Spleen (tissue), 11 donors: ENCODE measurements around the gene IMPG2. TPM values are rescaled to one million over a fixed set of nuclear protein-coding genes. Genes with fewer than 3 reads are reported as not detected.

Source experiments
- DNase-seq: peaks from one replicate; pipeline ENCODE4 v3.0.0-alpha.2; 2020
- H3K27ac ChIP-seq, 8 donors: fragments of 200-600 bp; sonication (generic) in 7 of 8; 1 replicate in 4 of 8; 2 replicates in 4 of 8; pipeline versions ENCODE4 v1.5.0 to v1.8.0; 2016 to 2021; ENCODE audit warnings: inconsistent platforms in 4 of 8, mild to moderate bottlenecking in 4 of 8, moderate library complexity in 1 of 8
- H3K27me3 ChIP-seq, 7 donors: fragments of 200-600 bp; sonication (generic) in 6 of 7; replicated peaks in 1 of 7; 1 replicate in 4 of 7; 2 replicates in 3 of 7; pipeline versions ENCODE4 v1.5.0 to v1.8.0; 2016 to 2021; ENCODE audit warnings: inconsistent platforms in 3 of 7, mild to moderate bottlenecking in 1 of 7
- H3K36me3 ChIP-seq, 6 donors: fragments of 200-600 bp; sonication (generic) in 5 of 6; 1 replicate in 4 of 6; 2 replicates in 2 of 6; pipeline versions ENCODE4 v1.5.0 to v1.8.0; 2016 to 2021; ENCODE audit warnings: inconsistent platforms in 2 of 6
- H3K4me1 ChIP-seq, 6 donors: fragments of 200-600 bp; sonication (generic) in 5 of 6; 1 replicate in 3 of 6; 2 replicates in 3 of 6; pipeline versions ENCODE4 v1.5.0 to v1.8.0; 2016 to 2021; ENCODE audit warnings: inconsistent platforms in 3 of 6
- H3K4me3 ChIP-seq, 8 donors: fragments of 200-600 bp; sonication (generic) in 7 of 8; 1 replicate in 4 of 8; 2 replicates in 4 of 8; pipeline versions ENCODE4 v1.5.0 to v1.8.0; 2016 to 2021; ENCODE audit warnings: inconsistent platforms in 4 of 8, mild to moderate bottlenecking in 4 of 8, moderate library complexity in 2 of 8
- H3K9me3 ChIP-seq, 8 donors: fragments of 200-600 bp; sonication (generic) in 7 of 8; 1 replicate in 4 of 8; 2 replicates in 4 of 8; pipeline versions ENCODE4 v1.5.0 to v1.8.0; 2016 to 2021; ENCODE audit warnings: inconsistent platforms in 4 of 8
- POLR2A ChIP-seq, 3 donors: fragments of 450-650 bp; IDR thresholded peaks; one replicate each; pipeline ENCODE4 v1.5.1; 2017; ENCODE audit warnings: antibody characterized with exemption in 3 of 3, mild to moderate bottlenecking in 1 of 3
- POLR2AphosphoS5 ChIP-seq, 3 donors: sonication (generic); formaldehyde crosslinking; IDR thresholded peaks; one replicate each; pipeline ENCODE4 v1.5.1; 2017; ENCODE audit warnings: antibody characterized with exemption in 3 of 3
- WGBS, 5 donors: extraction: QIAGEN DNeasy Blood & Tissue Kit in 3 of 5; methylation state at CpG; one replicate each; pipeline versions ENCODE4 v1.1.5 to v1.1.7; 2013 to 2018; 5-methylcytosine and 5-hydroxymethylcytosine counted together
- intact Hi-C: fragments of 100-400 bp; cut with DNase I; formaldehyde crosslinking; loops from one replicate; pipeline ENCODE4 v1.15.0; 2023; ENCODE audit warnings: low total_unique reads
- polyA plus RNA-seq, 3 donors: library from polyadenylated mRNA; stranded (reverse); fragments of 200-250 nt; gene quantifications; one replicate each; pipeline ENCODE4 v1.2.1, GENCODE V29; 2013
- total RNA-seq, 7 donors: library from RNA; depleted of rRNA in 3 of 7; stranded (reverse); fragments of >200 nt in 3 of 7; fragmentation: NEBNext Ultra II Directional in 4 of 7; extraction: Animal tissue kit (Norgen Biotek cat#: 25700) in 4 of 7; gene quantifications; one replicate each; pipeline versions ENCODE4 v1.1.0 to v1.2.1, GENCODE V29; 2016 to 2021
- TF ChIP-seq, protein P1 (sequence below), 11 experiments: fragments of 200-600 bp in 7 of 11; fragments of 450-650 bp in 4 of 11; sonication (generic) in 4 of 11; IDR thresholded peaks in 8 of 11; conservative IDR thresholded peaks in 3 of 11; 1 replicate in 7 of 11; 2 replicates in 4 of 11; pipeline versions ENCODE4 v1.4.0 to v1.8.0; 2016 to 2021; ENCODE audit warnings: antibody characterized with exemption in 11 of 11, inconsistent platforms in 4 of 11, mild to moderate bottlenecking in 1 of 11
- donor health status: healthy with polysubstance abuse.
- donor health status: DM: no; HTN: no; CAD: no; lungs with moderate emphysema.
- donor health status: DM: no; HTN: no; CAD: no.
- donor health status: Bipolar disorder and iron deficiency.
- donor health status: healthy.
- donor health status: DM: no; HTN: no; CAD: no.
- donor health status: DM: yes; HTN: yes; CAD: no.

The IMPG2 gene
- total and polyA plus RNA-seq, 10 donors = 0.06 to 1.2 (median 0.52) TPM

DNA sequence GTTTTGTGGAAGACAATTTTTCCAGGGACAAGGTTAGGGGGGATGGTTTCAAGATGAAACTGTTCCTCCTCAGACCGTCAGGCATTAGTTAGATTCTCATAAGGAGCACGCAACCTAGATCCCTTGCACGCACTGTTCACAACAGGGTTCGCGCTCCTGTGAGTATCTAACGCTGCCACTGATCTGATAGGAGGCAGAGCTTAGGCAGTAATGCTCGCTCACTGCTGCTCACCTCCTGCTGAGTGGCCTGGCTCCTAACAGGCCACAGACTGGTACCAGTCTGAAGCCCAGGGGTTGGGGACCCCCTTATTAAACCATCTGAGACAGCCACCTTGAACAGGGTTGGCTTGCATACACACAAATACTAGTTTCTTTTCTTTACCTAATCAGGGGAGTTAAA, 13.5 kb upstream of the IMPG2 start:
- H3K36me3 ChIP-seq = peaks cover 0 to 97% (median 17%) of the 10 kb centered on the region in 6 donors
- 83 to 97% (median 87%) methylated on average over 7 of the region's 7 CpGs for WGBS, 5 donors

DNA sequence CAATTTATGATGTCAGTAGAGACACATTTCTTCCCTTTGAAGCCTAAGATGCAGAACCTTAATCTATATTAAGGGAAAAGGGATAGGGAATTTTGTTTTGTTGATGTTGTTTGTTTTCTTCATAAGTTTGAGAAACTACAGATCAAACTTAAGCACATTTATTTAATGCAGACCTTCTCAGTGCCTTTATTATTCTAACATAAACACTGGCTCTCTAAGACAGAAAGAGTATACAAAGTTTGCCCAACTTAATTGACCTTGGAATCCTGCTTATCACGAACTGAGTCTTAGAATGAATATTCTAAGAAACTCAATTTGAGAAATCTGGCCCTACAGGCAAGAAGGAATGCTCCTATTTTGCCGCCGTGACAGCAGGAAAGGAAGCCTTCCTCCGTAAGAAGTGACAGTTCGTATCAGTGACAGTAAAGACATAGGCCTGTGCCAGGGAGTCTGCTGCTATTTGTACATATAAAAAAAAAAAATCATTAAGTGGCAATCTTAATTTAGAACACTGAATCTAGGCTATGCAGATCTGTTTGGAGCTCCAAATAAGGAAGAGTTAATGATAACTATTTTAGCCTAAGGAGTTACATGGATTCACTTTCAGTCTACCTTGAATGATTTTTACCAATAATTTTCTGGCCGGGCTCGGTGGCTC, 8.8 kb upstream of the IMPG2 start:
- no peak overlapping the region for H3K4me3 ChIP-seq
- no peak overlapping the region for H3K27ac ChIP-seq
- TF ChIP-seq POLR2AphosphoS5 (IDR thresholded peaks at IDR 0.05) = no peak
- TF ChIP-seq, protein P1, sequence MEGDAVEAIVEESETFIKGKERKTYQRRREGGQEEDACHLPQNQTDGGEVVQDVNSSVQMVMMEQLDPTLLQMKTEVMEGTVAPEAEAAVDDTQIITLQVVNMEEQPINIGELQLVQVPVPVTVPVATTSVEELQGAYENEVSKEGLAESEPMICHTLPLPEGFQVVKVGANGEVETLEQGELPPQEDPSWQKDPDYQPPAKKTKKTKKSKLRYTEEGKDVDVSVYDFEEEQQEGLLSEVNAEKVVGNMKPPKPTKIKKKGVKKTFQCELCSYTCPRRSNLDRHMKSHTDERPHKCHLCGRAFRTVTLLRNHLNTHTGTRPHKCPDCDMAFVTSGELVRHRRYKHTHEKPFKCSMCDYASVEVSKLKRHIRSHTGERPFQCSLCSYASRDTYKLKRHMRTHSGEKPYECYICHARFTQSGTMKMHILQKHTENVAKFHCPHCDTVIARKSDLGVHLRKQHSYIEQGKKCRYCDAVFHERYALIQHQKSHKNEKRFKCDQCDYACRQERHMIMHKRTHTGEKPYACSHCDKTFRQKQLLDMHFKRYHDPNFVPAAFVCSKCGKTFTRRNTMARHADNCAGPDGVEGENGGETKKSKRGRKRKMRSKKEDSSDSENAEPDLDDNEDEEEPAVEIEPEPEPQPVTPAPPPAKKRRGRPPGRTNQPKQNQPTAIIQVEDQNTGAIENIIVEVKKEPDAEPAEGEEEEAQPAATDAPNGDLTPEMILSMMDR (IDR thresholded peaks at IDR 0.05 in 8 of 11, conservative IDR thresholded peaks at IDR 0.05 in 3 of 11) = no peak
- TF ChIP-seq POLR2A (IDR thresholded peaks at IDR 0.05) = no peak
- no peak for DNase-seq
- peaks cover 0 to 94% (median 23%) of the 10 kb centered on the region in 6 donors for H3K36me3 ChIP-seq
- intact Hi-C loops = no loop called here
- no peaks in the 10 kb centered on the region for H3K27me3 ChIP-seq
- 94 to 97% (median 96%) methylated on average over 7 of the region's 7 CpGs for WGBS, 5 donors
- no peaks in the 10 kb centered on the region for H3K4me1 ChIP-seq
- no peaks in the 10 kb centered on the region for H3K9me3 ChIP-seq

More for the DNA sequence above, 13.5 kb upstream of the IMPG2 start:
- Histone ChIP-seq H3K4me1 (no peaks in the 10 kb centered on the region), H3K27me3 (no peaks in the 10 kb centered on the region), H3K27ac (no peak overlapping the region), H3K4me3 (no peak overlapping the region), H3K9me3 (no peaks in the 10 kb centered on the region)
- no peak for DNase-seq
- intact Hi-C loops = no loop called here
- TF ChIP-seq, protein P1 (IDR thresholded peaks at IDR 0.05 in 8 of 11, conservative IDR thresholded peaks at IDR 0.05 in 3 of 11) = no peak
- TF ChIP-seq POLR2A (IDR thresholded peaks at IDR 0.05) (no peak), POLR2AphosphoS5 (IDR thresholded peaks at IDR 0.05) (no peak)

DNA sequence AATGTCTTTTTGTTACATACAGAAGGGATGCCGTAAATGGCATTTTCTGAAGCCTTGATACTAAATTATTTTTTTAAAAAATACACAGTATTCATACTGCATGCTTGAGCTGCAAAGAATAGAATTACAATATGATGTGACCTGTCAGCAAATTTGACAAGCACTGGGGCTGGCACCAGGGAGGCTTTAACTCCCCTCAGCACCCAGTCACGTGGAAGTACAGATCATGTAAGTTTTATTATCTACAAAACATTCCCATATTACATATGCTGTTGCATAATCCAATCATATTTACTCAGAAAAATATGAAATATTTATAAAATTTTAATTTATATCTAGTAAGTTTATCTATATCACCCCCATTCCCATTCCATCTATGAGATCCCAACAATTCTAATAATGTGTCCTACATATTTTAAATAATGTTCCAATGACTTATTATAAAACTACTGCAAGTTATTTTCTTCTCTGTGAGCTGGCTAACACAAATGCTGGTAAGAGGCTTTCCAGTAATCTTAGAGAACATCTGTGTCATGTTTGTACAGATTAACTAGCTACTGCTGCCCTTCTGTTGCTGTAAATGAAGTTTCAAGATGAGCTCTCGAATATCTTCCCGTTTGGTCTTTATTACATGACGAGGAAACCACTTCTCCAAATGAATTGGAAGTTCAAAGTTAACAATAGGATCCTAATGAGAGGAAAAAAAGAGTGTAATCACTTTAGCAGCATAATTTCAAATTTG, 5.2 kb upstream of the IMPG2 start:
- TF ChIP-seq, protein P1 (IDR thresholded peaks at IDR 0.05 in 8 of 11, conservative IDR thresholded peaks at IDR 0.05 in 3 of 11) = no peak
- Histone ChIP-seq H3K27ac (peak overlapping the region in 1 of 8 donors; percentile 4), H3K4me3 (no peak overlapping the region), H3K4me1 (no peaks in the 10 kb centered on the region), H3K9me3 (no peaks in the 10 kb centered on the region), H3K27me3 (no peaks in the 10 kb centered on the region), H3K36me3 (peaks cover 0 to 70% (median 19%) of the 10 kb centered on the region in 6 donors)
- intact Hi-C loops = no loop called here
- DNase-seq = no peak
- 75 to 89% (median 89%) methylated on average over 5 of the region's 5 CpGs for WGBS, 5 donors

DNA sequence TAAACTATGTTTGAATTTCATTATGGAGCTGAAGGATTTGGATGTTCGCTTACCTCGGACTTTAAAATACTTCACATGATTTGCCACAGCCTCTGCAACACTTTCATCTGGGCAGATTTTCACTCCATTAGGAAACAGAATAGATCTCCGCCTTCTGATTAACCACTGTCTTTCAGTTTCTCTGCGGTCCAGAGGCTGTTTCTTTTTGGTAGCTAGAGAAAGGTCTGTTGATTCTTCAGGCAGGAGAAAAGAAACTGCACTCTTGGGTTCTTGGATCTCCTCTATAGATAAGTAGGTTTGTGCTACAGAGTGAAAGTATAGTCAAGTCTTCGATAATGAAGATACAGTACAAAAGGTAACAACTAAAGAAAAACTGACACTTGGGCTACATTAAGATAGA, 844 bp downstream of the IMPG2 start:
- DNase-seq = no peak
- TF ChIP-seq, protein P1 (IDR thresholded peaks at IDR 0.05 in 8 of 11, conservative IDR thresholded peaks at IDR 0.05 in 3 of 11) = no peak
- no peak for TF ChIP-seq POLR2A (IDR thresholded peaks at IDR 0.05)
- no peak for TF ChIP-seq POLR2AphosphoS5 (IDR thresholded peaks at IDR 0.05)
- Histone ChIP-seq H3K36me3 (peaks cover 0 to 11% (median 1%) of the 10 kb centered on the region in 6 donors), H3K9me3 (no peaks in the 10 kb centered on the region), H3K4me3 (no peak overlapping the region), H3K4me1 (no peaks in the 10 kb centered on the region), H3K27ac (no peak overlapping the region), H3K27me3 (no peaks in the 10 kb centered on the region)
- intact Hi-C loops = no loop called here
- WGBS, 5 donors = 78 to 92% (median 85%) methylated on average over 5 of the region's 5 CpGs
